K562 (cell line): ENCODE data around the gene PCBD1. TPM values are rescaled to one million over a fixed set of nuclear protein-coding genes. Genes with fewer than 3 reads are reported as not detected.

Experiments
- ATAC-seq: fragments of 200-7000 bp; cut with Tn5 transposase; 3 replicates; pipeline ENCODE4 v1.9.1; 2020; ENCODE audit warnings: moderate library complexity
- BruUV-seq: library from RNA; stranded (reverse); fragments of 400-500 nt; replicated peaks from 2 replicates; lab custom pipeline; 2021; lab: Mats Ljungman, UMichigan
- CTCF ChIA-PET: fragments of 300-600 bp; formaldehyde crosslinking; extraction: SDS; loops from one replicate; lab custom pipeline; 2021; ENCODE audit warnings: low intra/inter-chr PET ratio; lab: Yijun Ruan, JAX
- POLR2A ChIA-PET: fragments of 300-600, 350-650 bp; sonication (Branson Sonifier 250); formaldehyde crosslinking; extraction: SDS; loops from one replicate; lab custom pipeline; 2021; ENCODE audit warnings: antibody characterized with exemption, inconsistent platforms; lab: Yijun Ruan, JAX
- DNase-seq, 4 experiments: peaks; one replicate each; pipeline versions ENCODE4 v3.0.0 to v3.0.0-alpha.2; 2011 to 2018; ENCODE audit warnings: low spot score in 3 of 4, mixed read lengths in 3 of 4; ENCODE audit errors: extremely low read depth in 1 of 4
- FAIRE-seq: peaks from 2 replicates; lab custom pipeline; 2011; peaks lifted over from hg19 to GRCh38; lab: Jason Lieb, UNC
- H2AFZ ChIP-seq: 2 replicates; pipeline ENCODE4 v1.6.0; 2011; ENCODE audit warnings: low read depth, low read length, control low read depth, inconsistent platforms
- H3K27ac ChIP-seq: fragments of 200-600 bp; 3 replicates; pipeline ENCODE4 v1.8.0; 2011; ENCODE audit warnings: low read depth, mild to moderate bottlenecking, control low read depth, inconsistent platforms, low read length, moderate library complexity, mixed read lengths; ENCODE audit errors: extremely low read depth
- H3K27me3 ChIP-seq, 2 experiments: fragments of 300-600 bp in 1 of 2; 2 replicates in 1 of 2; 3 replicates in 1 of 2; pipeline versions ENCODE4 v1.6.0 to v1.8.0; 2011; ENCODE audit warnings: inconsistent platforms in 2 of 2, low read length in 2 of 2, mild to moderate bottlenecking in 1 of 2, mixed read lengths in 1 of 2, moderate library complexity in 1 of 2; ENCODE audit not compliant: control insufficient read depth in 2 of 2, insufficient read depth in 2 of 2
- H3K36me3 ChIP-seq: fragments of 300-600 bp; 3 replicates; pipeline ENCODE4 v1.8.0; 2011; ENCODE audit warnings: mild to moderate bottlenecking, low read length, inconsistent platforms; ENCODE audit not compliant: control insufficient read depth, insufficient read depth
- H3K4me1 ChIP-seq, 2 experiments: fragments of 200-600 bp in 1 of 2; replicated peaks in 1 of 2; 2 replicates in 1 of 2; 3 replicates in 1 of 2; pipeline versions ENCODE4 v1.5.1 to v1.8.0; 2011; ENCODE audit warnings: inconsistent platforms in 2 of 2, low read length in 2 of 2, mild to moderate bottlenecking in 1 of 2, mixed read lengths in 1 of 2, moderate library complexity in 1 of 2; ENCODE audit not compliant: control insufficient read depth in 2 of 2, insufficient read depth in 2 of 2
- H3K4me2 ChIP-seq: 2 replicates; pipeline ENCODE4 v1.6.1; 2011; ENCODE audit warnings: low read length, control low read depth, inconsistent platforms, mixed read lengths; ENCODE audit not compliant: insufficient read depth
- H3K4me3 ChIP-seq: fragments of 200-600 bp; sonication (generic), shearing (Covaris generic); 2 replicates; pipeline ENCODE4 v1.5.1; 2016; ENCODE audit warnings: control low read depth, inconsistent platforms
- H3K79me2 ChIP-seq: fragments of 200-600 bp; 3 replicates; pipeline ENCODE4 v1.8.0; 2011; ENCODE audit warnings: low read length, inconsistent platforms; ENCODE audit not compliant: control insufficient read depth, insufficient read depth
- H3K9ac ChIP-seq, 2 experiments: 2 replicates each; pipeline versions ENCODE4 v1.6.0 to v1.6.1; 2011; ENCODE audit warnings: low read depth in 2 of 2, low read length in 2 of 2, control low read depth in 1 of 2, inconsistent platforms in 1 of 2, mild to moderate bottlenecking in 1 of 2, mixed read lengths in 1 of 2; ENCODE audit not compliant: insufficient read depth in 1 of 2
- H3K9me1 ChIP-seq: one replicate; pipeline ENCODE4 v1.6.0; 2011; ENCODE audit warnings: inconsistent platforms, mild to moderate bottlenecking, low read length, moderate library complexity; ENCODE audit not compliant: control insufficient read depth, insufficient read depth
- H3K9me3 ChIP-seq: replicated peaks from 2 replicates; pipeline ENCODE4 v1.5.1; 2011; ENCODE audit warnings: low read depth, low read length, inconsistent platforms; ENCODE audit not compliant: control insufficient read depth, insufficient read depth
- H4K20me1 ChIP-seq: replicated peaks from 2 replicates; pipeline ENCODE4 v1.6.1; 2011; ENCODE audit warnings: low read length, inconsistent platforms, mixed read lengths; ENCODE audit not compliant: control insufficient read depth, insufficient read depth
- CBX3 ChIP-seq, 2 experiments: IDR thresholded peaks; 1 replicate in 1 of 2; 2 replicates in 1 of 2; pipeline ENCODE4 v1.6.1; 2012; ENCODE audit warnings: inconsistent platforms in 2 of 2, low read length in 2 of 2, borderline replicate concordance in 1 of 2, control low read depth in 1 of 2
- CTCF ChIP-seq, 3 experiments: IDR thresholded peaks in 2 of 3; conservative IDR thresholded peaks in 1 of 3; 2 replicates each; pipeline ENCODE4 v1.5.1; 2011 to 2012; ENCODE audit warnings: low read length in 3 of 3, mild to moderate bottlenecking in 3 of 3, control low read depth in 2 of 3, improper control_type of control experiment in 1 of 3, inconsistent platforms in 1 of 3, low read depth in 1 of 3, mixed read lengths in 1 of 3, moderate library complexity in 1 of 3; ENCODE audit not compliant: insufficient read depth in 2 of 3
- REST ChIP-seq, 2 experiments: fragments of 450-650 bp; formaldehyde crosslinking in 1 of 2; IDR thresholded peaks; 2 replicates each; pipeline versions ENCODE4 v1.4.0 to v1.6.1; 2014 to 2020; ENCODE audit warnings: mild to moderate bottlenecking in 2 of 2, borderline replicate concordance in 1 of 2, low read depth in 1 of 2
- WGBS: fragments of 100-300 bp; shearing (Covaris generic); methylation state at CpG from one replicate; pipeline ENCODE4 v1.1.6; 2016; ENCODE audit warnings: low coverage, mixed read lengths; ENCODE audit not compliant: insufficient coverage; ENCODE audit errors: missing lambda C conversion rate; 5-methylcytosine and 5-hydroxymethylcytosine counted together
- in situ Hi-C: fragments of 300-500 bp; cut with MboI; formaldehyde crosslinking; loops from 4 replicates; pipeline ENCODE4 v1.15.0; 2018; ENCODE audit warnings: inconsistent platforms, mixed read lengths
- intact Hi-C: fragments of 100-400 bp; cut with micrococcal nuclease; formaldehyde crosslinking; loops from 2 replicates; pipeline ENCODE4 v1.14.2; 2022
- polyA plus RNA-seq, 8 experiments: library from polyadenylated mRNA; depleted of rRNA in 4 of 8; stranded (reverse) in 5 of 8; unstranded in 3 of 8; fragments of >200 nt; fragmentation: Nextera tagmentation in 2 of 8; fragmentation: Illumina TruSeq in 1 of 8; extraction: Ambion mirVana in 2 of 8; extraction: Trizol in 1 of 8; gene quantifications; 2 replicates each; pipeline versions ENCODE4 v1.2.1 to v1.2.3, GENCODE V29; 2011 to 2014; ENCODE audit warnings: inconsistent platforms in 1 of 8, missing spikeins in 1 of 8
- total RNA-seq, 7 experiments: library from RNA; depleted of rRNA in 6 of 7; stranded (reverse); fragments of >200 nt in 6 of 7; fragmentation: Illumina TruSeq in 2 of 7; extraction: Trizol in 2 of 7; gene quantifications; 2 replicates each; pipeline versions ENCODE4 v1.2.1 to v1.2.3, GENCODE V29; 2011 to 2021; ENCODE audit warnings: low replicate concordance in 1 of 7

Gene PCBD1
- total and polyA plus RNA-seq, 9 of the 15 experiments (the other 6 are each of a cell fraction or from before 2014, with no cell fraction given): 14.6 to 109 (median 57.0) TPM

GRCh38 chr10:70920519-70920918 is 32.2 kb upstream of the PCBD1 start:
- no TSS peak for BruUV-seq
- Histone ChIP-seq H3K4me2 (no peak overlapping the region), H3K27me3 (peaks cover 28 to 80% of the 10 kb centered on the region in 2 experiments), H3K4me3 (no peak overlapping the region), H2AFZ (no peak overlapping the region), H4K20me1 (peaks cover 14% of the 10 kb centered on the region; the same call in 1 of the 2 replicates), H3K9ac (no peak overlapping the region), H3K79me2 (no peaks in the 10 kb centered on the region), H3K9me3 (no peaks in the 10 kb centered on the region), H3K27ac (no peak overlapping the region), H3K36me3 (no peaks in the 10 kb centered on the region), H3K4me1 (peaks cover 0 to 7% of the 10 kb centered on the region in 2 experiments; a peak in 2 of 5 replicates), H3K9me1 (no peaks in the 10 kb centered on the region)
- DNase-seq (no peak), ATAC-seq (no peak), FAIRE-seq (no peak)
- in situ Hi-C loops (loop anchor here (5.0 kb wide), 1 partner anchor 367 kb away; no protein-coding TSS in a partner anchor), intact Hi-C loops (no loop called here)
- TF ChIP-seq CBX3 (IDR thresholded peaks at IDR 0.05; ENCODE audit: borderline replicate concordance in 1 of 2, low read length in 2 of 2) (no peak), REST (IDR thresholded peaks at IDR 0.05; ENCODE audit: borderline replicate concordance) (peak; percentile 7; the same call in 1 of the 2 replicates), REST (CRISPR knock-in tag; IDR thresholded peaks at IDR 0.05; ENCODE audit: low read depth) (no peak), CTCF (IDR thresholded peaks at IDR 0.05 in 2 of 3, conservative IDR thresholded peaks at IDR 0.05 in 1 of 3; ENCODE audit: insufficient read depth in 2 of 3, low read depth in 1 of 3, low read length in 3 of 3) (peak in 1 of 3 experiments; percentile 22; a peak in 2 of 6 replicates)
- ChIA-PET POLR2A (interaction anchor here (0.6 to 1.2 kb wide), 2 partner anchors 11 to 18 kb away, joined by 3 read pairs; no protein-coding TSS in a partner anchor), CTCF (interaction anchor here (0.6 kb wide), 1 partner anchor 17 kb away, joined by 3 read pairs; no protein-coding TSS in a partner anchor)
- WGBS: 4% methylated on average over 4 of the region's 4 CpGs
